ENCODE data around the gene SUMO4.

SUMO4 gene

GRCh38 chr6:149400050-149400449 is at the start of gene SUMO4:
SUMO4 (plus strand) TSS chr6:149400262; CDS start chr6:149400392, 130 bp downstream.
- DNase-seq (ENCODE audit: low read depth) = no peak

GRCh38 chr6:149354009-149354408 is 46.1 kb upstream of the SUMO4 start:
- no peak for DNase-seq (ENCODE audit: low read depth)

GRCh38 chr6:149356081-149356750 is 43.8 kb upstream of the SUMO4 start:
- no peak for DNase-seq (ENCODE audit: low read depth)

GRCh38 chr6:149357726-149358538 is 42.1 kb upstream of the SUMO4 start:
- no peak for DNase-seq (ENCODE audit: low read depth)

GRCh38 chr6:149359440-149359839 is 40.6 kb upstream of the SUMO4 start:
- DNase-seq (ENCODE audit: low read depth) = no peak

- no peak for DNase-seq (ENCODE audit: low read depth)
These were observed 39.5 kb upstream of the SUMO4 start for GRCh38 chr6:149360536-149360935.

- no peak for DNase-seq (ENCODE audit: low read depth)
These were observed 37.8 kb upstream of the SUMO4 start for GRCh38 chr6:149362289-149362688.

GRCh38 chr6:149363154-149363553 is 36.9 kb upstream of the SUMO4 start:
- no peak for DNase-seq (ENCODE audit: low read depth)

- no peak for DNase-seq (ENCODE audit: low read depth)
These were observed 35.5 kb upstream of the SUMO4 start for GRCh38 chr6:149364557-149364956.

GRCh38 chr6:149365197-149365596 is 34.9 kb upstream of the SUMO4 start:
- no peak for DNase-seq (ENCODE audit: low read depth)

GRCh38 chr6:149366267-149366921 is 33.7 kb upstream of the SUMO4 start:
- DNase-seq (ENCODE audit: low read depth) = no peak

- DNase-seq (ENCODE audit: low read depth) = no peak
These were observed 32.0 kb upstream of the SUMO4 start for GRCh38 chr6:149368065-149368464.

GRCh38 chr6:149371154-149371553 is 28.9 kb upstream of the SUMO4 start:
- DNase-seq (ENCODE audit: low read depth) = no peak

GRCh38 chr6:149372062-149372461 is 28.0 kb upstream of the SUMO4 start:
- DNase-seq (ENCODE audit: low read depth) = no peak

- DNase-seq (ENCODE audit: low read depth) = no peak
These were observed 26.6 kb upstream of the SUMO4 start for GRCh38 chr6:149373511-149373910.

GRCh38 chr6:149379977-149380376 is 20.1 kb upstream of the SUMO4 start:
- no peak for DNase-seq (ENCODE audit: low read depth)

GRCh38 chr6:149380523-149380922 is 19.5 kb upstream of the SUMO4 start:
- no peak for DNase-seq (ENCODE audit: low read depth)

GRCh38 chr6:149383371-149383770 is 16.7 kb upstream of the SUMO4 start:
- no peak for DNase-seq (ENCODE audit: low read depth)

GRCh38 chr6:149384464-149384863 is 15.6 kb upstream of the SUMO4 start:
- DNase-seq (ENCODE audit: low read depth) = no peak

- no peak for DNase-seq (ENCODE audit: low read depth)
These were observed 13.9 kb upstream of the SUMO4 start for GRCh38 chr6:149385998-149386646.

GRCh38 chr6:149387779-149388512 is 12.1 kb upstream of the SUMO4 start:
- DNase-seq (ENCODE audit: low read depth) = no peak

All from stimulated activated CD8-positive, alpha-beta memory T cell treated with anti-CD3 and anti-CD28 coated beads, Interleukin-15, amount 100 ng/mL, for 24 hours (primary cell).